Glomerular endothelial cell (primary cell): Measurements from ENCODE around the gene MAP2K4. TPM values are rescaled to one million over a fixed set of nuclear protein-coding genes. Genes with fewer than 3 reads are reported as not detected.
A peak's percentile ranks its signal among the peaks of the same experiment; 100 is the strongest.

Experiments used
- DNase-seq: peaks from one replicate; pipeline ENCODE4 v3.0.0-alpha.2; 2011; ENCODE audit warnings: low read depth, low spot score; ENCODE audit errors: extremely low read depth
- total RNA-seq: library from RNA; depleted of rRNA; stranded (reverse); fragments of >200 nt; gene quantifications from 2 replicates; pipeline ENCODE4 v1.2.3, GENCODE V29; 2015

Gene MAP2K4
- total RNA-seq, 1 donor from 2014 or later = 19.0 TPM

DNA sequence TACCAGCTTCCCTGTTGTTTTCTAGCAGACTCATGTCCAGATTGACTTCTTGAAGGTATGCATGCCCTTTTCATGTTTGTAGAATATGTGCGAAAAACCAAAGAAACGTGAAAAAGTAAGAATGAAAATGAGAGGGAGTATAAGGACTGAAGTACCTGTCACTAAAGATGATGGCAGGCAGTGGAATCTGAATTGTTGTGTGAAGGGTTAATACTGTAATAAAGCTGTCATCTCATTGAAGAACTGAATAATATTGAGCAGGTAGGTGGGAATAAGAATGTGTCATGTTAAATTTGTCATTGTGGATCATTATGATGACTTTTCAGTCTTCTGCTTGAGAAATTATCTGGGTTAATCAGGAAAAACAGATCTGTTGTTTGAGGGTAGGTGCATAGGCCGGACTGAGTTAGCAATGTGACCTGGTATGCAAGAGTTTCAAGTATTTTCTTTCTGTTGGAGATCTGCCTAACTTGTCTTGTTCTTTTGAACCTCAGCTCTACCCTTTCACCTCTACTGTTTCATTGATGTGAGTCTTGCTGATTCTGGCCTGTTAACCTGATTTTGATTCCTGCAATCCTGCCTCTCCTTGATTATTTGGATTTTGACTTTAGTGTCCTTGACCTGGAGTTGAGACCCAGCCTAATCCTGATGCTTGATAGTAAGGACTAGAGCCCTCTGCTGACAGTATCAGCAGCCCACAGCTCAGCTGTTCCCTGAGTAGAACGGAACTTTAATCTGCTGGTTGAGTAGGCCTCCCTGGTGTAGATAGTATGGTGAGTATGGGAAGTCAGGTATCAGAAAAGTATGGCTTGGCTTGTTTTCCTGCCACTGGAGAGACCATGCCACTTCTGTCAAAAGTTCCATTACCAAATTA is 64.6 kb downstream of the MAP2K4 start:
- no peak for DNase-seq

DNA sequence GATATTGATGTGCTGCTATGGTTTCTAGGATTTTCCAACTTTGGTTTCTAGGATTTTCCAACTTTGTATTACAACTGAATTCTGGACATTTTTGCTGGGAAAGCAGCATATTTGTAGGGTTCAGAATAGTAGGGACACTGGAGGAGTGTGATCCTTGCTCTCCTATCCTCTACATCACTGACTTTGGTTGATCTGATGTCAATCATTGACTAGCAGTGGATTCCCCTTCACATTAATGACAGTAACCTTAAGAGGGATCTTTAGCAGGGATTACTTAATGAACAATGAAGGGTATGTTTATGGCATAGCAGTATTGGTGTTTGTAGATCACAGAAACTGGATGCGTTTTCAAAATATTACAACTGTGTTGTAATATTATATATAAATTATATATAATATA is 67.4 kb downstream of the MAP2K4 start:
- DNase-seq = no peak

DNA sequence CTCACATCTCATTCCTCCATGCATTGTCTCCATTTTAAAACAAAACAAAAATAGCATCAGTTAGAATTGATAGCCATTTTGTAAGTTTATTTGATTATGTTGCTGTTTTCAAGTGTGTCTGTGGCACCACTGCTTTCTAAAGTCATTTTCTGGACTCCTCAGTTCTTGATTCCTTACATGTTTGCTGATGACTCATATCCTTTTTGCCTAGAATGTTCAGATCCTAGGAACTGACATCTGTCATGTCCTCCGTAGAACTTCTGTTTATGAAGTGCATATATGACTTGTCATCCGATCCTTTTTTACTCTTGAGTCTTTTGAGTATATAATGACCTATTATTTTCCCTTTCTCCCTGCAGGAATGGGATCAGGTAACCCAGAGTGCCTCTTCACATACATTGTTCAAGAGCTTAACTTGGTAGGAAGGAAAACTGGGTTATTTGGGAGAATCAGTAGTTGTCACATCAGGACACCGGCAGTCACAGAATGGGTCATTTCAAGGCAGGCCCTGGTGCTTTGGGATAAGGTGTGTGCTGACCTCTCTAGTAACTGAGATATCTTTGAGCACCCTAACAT is 69.2 kb downstream of the MAP2K4 start:
- peak; percentile 52 for DNase-seq

DNA sequence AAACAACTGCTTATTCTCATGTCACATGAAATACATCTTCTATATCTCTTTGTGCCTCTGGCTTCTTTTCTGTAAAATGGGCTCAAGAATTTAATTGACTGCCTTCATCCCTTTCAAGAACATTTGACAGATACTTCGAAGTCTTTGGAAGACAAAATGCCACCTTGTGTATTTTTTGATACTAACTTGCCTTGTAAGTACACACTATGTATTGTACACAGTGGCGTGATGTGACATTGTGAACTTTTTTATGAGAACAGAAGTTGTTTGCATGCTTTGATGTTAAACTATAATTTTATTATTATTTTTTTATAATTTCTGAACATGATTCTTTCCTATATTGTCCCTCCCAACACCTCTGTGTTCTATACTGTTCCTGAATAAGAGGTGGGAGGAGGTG is 73.7 kb downstream of the MAP2K4 start:
- no peak for DNase-seq

DNA sequence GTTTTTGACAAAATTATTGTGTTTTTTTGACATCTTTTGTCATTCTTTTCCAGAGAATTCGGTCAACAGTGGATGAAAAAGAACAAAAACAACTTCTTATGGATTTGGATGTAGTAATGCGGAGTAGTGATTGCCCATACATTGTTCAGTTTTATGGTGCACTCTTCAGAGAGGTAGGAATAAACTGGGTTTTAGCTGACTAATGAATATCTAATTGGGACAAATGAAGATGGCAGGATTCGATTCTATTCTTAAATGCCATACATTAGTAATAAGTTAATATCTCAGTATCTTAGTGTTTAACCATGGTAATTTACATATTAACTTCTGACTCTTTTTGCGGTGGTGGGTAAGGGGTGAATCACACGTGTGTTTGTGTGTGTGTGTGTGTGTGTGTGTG is 74.8 kb downstream of the MAP2K4 start:
- DNase-seq = no peak

DNA sequence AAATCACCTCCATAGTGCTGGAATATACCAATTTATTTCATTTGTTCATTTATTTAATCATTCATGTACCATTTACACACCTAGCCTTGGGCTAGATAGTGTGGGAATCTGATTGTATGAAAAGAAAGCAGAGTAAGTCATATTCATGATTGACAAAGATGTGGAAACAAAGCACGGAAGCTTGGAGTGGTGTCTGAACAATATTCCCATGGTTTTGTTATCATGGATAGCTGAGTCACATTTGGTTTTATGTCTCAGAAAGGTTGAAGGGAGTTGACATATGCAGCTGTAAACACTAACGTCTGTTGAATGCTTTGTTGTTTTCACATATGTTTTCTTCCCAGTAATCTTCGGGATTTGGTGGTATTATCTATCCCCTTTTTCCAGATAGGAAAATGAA is 76.6 kb downstream of the MAP2K4 start:
- DNase-seq = no peak

DNA sequence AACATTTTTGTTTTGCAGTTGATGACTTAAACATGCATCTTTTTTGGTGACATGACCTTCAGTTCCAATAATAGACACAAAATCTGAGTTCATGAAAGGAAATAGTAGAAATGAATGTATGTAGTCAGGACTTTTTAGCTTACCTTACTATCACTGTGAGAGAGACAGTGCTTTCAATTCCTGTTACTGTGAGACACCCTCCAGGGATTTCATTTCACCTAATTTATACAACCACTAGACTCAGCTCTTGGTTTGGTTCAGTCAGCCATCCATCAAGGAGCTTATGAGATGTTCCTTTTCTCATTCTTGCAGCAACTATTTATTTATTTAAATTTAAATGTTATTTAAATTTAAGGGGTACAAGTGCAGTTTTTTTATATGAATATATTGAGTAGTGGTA is 77.9 kb downstream of the MAP2K4 start:
- DNase-seq = no peak

DNA sequence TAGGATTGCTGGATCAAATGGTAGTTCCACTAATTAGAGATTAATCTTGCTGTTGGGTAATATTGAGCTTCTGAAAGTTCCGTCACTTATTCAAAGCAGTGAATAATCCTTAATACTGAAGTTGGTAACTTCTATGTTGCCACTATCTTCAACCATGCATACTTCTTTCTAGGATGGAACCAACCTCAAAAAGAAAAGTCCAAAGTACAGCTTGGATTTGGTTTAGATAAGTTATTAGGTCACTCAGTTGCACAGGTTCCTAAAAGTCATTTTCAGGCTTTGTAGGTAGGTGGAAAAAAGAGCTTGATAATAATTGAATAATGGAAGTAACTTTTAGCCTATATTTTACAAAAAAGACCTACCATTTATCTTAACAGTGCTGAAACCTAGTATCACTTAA is 78.7 kb downstream of the MAP2K4 start:
- no peak for DNase-seq

DNA sequence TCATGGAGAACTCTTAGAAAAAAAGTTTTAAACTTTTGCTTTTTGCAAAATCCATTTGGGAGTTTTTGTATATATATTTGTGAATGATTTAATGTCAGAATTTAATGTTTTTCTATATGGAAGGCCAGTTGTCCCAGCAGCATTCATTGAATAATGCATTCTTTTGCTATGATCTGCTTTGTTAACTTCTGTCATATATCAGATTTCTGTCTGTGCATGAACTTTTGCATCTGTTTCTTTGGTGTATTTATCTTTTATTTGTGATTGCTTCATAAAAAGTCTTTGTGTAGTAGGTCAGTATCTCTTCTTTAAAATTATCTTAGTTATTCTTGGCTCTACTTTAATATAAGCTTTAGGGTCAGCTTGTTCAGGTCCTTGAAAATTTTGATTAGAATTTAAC is 84.2 kb downstream of the MAP2K4 start:
- no peak for DNase-seq

DNA sequence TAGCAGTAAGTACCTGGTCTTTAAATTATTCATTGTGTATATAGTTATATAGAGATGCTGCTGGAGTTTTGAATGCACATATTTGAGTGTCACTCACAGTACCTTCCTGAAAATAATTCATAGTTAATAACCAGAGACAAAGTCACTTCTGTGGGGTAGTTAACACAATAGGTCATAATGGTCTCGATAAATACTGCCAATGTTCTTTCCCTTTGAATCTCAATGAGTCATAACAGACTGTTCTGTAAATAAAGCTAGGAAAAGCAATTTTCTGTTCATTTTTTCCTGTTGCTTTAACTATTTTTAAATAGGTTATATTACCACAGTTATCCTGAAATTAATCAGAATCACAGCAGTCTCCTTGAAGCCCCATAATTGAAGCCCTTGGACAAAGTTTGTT is 87.2 kb downstream of the MAP2K4 start:
- DNase-seq = no peak

DNA sequence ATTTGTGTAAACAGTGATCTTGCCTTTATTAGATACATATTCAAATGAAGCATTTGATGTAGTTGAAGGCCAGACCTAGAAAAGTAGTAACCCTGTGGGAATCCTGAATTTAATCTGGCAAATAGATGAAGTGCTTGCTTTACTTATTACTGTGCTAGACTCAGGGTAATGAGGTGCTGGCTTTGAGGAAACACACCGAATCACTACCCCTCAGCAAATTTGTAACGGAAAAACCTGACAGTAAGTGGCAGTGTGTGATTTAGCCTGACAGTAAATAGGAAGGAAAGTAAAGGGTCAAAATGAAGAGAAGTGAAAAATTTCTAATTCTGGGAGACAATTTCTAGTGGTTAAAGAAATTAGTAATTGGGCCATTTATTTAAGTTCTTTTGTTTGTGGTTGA is 90.2 kb downstream of the MAP2K4 start:
- no peak for DNase-seq

DNA sequence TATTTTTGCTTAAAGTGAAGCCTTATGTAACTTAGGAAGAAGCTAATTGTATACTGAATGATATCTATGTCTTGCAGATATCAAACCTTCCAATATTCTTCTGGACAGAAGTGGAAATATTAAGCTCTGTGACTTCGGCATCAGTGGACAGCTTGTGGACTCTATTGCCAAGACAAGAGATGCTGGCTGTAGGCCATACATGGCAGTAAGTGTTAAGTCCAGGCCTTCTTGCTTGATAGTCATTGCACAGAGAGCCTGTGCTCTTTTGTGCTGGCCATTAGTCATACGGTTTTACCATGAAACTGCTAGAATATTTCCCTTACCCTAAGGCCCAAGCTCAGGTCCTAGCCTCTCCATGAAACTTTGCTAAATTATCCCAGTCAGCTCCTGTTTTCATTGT is 92.5 kb downstream of the MAP2K4 start:
- no peak for DNase-seq

DNA sequence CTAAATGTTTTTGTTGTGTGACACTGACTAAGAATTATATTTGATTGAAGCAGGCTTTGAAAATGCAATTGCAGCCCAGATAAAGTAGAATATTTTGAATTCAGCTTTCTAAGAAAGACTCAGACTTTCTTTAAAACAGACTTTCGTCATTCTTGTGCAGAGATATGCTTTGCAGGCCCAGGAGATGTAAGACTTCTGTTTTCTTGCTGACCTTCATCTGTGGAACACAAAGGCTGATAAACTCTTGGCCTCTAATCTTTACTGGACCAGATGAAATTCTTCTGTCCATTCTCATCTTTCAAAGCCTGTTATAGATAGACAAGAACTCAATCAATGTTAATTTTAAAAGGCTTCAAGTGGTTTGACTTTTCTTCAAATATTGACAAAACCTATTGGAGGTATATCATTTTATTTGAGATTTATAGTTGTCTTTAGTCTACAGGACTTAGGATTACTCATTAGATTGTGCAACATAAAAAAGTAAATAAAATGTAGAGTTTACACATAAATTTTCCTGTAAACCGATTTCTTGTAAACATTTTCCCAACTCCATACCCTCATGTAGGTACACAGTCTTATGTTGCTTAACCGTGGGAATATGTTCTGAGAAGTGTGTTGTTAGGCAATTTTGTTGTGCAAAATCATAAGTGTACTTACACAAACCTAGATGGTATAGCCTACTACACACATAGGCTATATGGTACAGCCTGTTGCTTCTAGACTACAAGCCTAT is 94.2 kb downstream of the MAP2K4 start:
- DNase-seq = no peak

DNA sequence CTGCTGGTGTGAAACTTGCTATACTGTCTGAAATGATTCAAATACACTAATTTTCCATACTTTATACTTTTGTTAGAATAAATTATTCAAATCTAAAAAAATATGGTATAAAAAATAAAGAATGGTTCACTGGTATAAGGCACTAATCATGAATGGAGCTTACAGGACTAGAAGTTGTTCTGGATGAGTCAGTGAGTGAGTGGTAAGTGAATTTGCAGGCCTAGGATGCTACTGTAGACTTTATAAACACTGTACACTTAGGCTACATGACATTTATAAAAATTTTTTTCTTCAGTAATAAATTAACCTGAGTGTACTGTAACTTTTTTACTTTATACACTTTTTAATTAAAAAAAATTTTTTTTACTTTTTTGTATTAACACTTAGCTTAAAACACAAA is 95.5 kb downstream of the MAP2K4 start:
- no peak for DNase-seq

DNA sequence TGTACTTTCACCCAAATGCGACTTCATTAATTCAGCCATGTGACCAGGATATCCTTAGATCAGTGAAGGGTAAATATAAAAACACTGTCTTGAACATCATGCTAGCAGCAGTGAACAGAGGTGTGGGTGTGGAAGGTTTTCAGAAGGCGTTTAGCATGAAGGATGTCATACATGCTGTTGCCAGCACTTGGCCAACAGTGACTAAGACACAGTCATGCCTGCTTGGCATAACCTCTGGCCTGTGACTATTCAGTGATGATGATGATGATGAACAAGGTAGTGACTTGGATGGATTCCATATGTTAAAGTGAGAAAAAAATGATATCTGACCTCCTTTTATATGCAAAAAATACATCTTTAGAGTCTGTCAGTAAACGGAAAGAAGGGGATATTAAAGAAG is 97.9 kb downstream of the MAP2K4 start:
- DNase-seq = no peak

DNA sequence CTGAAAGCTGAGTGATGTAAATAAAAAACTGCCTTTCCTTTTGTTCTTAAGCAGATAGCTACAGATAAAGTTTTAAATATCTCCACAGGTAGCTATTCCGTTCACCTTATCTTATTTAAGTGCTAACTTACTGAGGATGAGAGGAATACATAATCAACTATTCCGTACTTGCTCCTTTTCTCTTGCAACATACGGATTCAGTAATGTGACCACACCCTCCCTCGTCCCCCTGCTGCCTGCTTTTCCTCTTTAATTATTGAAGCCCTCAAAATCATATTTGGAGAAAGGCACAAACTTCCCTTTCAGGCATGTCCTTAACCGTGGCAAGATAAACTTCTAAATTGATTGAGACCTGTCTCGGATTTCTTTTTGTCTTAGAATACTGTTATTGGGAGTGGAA is 101.4 kb downstream of the MAP2K4 start:
- no peak for DNase-seq

DNA sequence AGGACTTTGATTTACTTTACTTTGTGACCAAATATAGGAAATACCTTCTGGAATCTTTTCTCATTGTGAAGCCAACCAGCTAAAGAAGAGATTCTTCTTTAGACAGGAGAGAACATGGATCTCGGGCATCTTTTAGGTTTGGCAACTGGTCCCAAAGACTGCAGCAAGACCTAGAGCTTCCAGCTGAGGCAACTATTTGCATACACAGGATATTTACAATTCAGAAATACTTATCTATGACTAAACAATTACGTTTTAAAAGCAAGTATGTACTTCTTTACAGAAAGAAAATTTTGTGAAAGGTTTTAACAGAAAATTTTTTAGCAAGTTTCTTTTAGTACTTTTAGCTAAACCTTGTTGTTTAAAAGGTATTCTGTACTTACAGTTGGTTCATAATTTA is 106.5 kb downstream of the MAP2K4 start:
- no peak for DNase-seq

DNA sequence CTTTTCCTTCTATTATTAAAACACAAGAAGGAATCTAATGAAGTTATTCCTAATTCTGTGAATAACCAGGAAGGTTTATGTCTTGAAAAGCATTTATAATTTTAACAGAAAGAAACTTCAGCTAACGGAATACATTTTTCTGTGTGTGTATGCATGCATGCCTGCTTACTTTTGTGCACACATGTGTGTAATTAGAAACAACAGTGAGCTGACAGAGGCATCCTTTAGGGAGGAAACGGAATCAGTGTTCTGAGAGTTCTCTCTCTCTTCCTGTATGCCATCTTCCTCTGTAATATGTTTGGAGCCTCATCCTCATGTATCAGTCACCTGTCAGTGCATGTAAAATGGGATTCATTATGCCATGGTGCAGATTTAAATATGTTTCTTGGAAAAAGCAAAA is 107.0 kb downstream of the MAP2K4 start:
- no peak for DNase-seq

DNA sequence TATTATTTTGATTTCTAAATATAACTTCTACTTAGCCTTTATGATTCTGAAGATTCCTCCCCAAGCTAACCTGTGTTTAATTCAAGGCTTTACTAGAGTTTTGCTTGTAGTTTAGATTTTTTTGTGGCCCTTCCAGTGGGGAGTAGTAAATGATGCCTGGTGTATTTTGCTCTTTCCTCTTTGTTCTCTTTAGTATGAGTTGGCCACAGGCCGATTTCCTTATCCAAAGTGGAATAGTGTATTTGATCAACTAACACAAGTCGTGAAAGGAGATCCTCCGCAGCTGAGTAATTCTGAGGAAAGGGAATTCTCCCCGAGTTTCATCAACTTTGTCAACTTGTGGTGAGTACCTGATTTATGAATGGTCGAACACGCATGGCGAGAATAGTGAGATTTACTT is 108.3 kb downstream of the MAP2K4 start:
- no peak for DNase-seq

DNA sequence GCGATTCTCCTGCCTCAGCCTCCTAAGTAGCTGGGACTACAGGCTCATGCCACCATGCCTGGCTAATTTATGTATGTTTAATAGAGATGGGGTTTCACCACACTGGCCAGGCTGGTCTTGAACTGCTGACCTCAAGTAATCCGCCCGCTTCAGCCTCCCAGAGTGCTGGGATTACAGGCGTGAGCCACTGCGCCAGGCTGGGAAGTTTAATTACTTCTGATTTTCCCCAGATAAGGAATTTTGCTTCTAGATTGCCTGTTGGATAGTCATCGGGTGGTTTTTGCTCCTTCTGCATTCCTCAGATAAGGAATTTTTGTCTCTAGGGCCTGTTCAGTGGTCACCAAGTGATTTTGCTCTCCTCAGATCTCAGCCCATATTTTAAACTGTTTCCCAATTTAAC is 112.5 kb downstream of the MAP2K4 start:
- DNase-seq = no peak

DNA sequence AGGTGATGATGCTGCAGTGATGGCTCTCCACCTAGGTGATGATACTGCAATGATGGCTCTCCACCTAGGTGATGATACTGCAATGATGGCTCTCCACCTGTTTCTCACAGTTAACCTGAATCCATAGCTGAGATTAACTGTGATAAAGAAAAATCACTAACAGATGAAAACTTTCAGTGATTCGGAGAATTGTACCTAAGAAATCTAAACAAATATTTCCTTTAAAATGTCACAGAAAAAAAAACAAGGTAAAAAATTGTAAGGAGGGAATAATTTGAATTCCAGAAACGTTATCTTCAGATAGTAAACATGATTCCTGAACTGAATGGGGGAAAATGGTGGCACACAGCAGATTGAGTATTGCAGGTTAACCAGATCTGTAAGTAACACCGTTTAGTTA is 113.4 kb downstream of the MAP2K4 start:
- DNase-seq = no peak

DNA sequence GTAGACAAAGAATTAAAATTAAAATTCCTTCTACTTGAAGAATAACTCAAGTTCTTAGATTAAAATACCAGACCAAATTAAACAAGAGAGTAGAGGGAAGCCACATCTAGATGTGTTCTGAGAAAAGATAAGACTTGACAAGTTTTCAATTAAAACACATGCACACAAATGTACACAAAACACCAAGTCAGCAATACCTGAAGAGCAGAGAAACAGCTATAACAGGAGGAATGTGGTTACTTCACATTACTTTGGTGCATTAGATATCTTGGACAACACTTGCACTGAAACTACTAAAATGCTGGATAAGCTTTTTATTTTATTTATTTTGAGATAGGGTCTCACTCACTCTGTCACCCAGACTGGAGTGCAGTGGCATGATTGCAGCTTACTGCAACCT is 113.9 kb downstream of the MAP2K4 start:
- no peak for DNase-seq
